ENCODE data around the gene UBE2H. TPM values are rescaled to one million over a fixed set of nuclear protein-coding genes. Genes with fewer than 3 reads are reported as not detected.

Gene UBE2H
- polyA plus RNA-seq, 1 of the 3 experiments (the other 2 are of a cell fraction) = 129 TPM

DNA sequence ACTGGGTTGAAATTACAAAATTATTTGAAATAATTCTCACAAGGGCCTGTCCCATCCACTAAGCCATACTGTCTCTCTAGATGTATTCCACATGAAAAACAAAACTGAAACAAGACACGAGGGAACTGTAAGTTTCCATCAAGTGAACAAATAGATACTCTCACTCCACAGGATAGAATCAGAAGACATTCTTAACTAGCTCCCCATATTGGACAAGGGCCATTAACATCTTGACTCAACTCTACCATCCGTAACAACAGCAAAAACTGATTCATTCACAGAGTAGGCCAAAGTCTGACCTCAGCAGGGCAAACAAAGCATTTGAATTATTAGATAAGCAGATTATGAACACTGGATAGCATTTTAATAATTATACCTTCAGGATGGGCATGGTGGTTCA is 29.1 kb downstream of the UBE2H start (continued):
- TF ChIP-seq, protein P1, sequence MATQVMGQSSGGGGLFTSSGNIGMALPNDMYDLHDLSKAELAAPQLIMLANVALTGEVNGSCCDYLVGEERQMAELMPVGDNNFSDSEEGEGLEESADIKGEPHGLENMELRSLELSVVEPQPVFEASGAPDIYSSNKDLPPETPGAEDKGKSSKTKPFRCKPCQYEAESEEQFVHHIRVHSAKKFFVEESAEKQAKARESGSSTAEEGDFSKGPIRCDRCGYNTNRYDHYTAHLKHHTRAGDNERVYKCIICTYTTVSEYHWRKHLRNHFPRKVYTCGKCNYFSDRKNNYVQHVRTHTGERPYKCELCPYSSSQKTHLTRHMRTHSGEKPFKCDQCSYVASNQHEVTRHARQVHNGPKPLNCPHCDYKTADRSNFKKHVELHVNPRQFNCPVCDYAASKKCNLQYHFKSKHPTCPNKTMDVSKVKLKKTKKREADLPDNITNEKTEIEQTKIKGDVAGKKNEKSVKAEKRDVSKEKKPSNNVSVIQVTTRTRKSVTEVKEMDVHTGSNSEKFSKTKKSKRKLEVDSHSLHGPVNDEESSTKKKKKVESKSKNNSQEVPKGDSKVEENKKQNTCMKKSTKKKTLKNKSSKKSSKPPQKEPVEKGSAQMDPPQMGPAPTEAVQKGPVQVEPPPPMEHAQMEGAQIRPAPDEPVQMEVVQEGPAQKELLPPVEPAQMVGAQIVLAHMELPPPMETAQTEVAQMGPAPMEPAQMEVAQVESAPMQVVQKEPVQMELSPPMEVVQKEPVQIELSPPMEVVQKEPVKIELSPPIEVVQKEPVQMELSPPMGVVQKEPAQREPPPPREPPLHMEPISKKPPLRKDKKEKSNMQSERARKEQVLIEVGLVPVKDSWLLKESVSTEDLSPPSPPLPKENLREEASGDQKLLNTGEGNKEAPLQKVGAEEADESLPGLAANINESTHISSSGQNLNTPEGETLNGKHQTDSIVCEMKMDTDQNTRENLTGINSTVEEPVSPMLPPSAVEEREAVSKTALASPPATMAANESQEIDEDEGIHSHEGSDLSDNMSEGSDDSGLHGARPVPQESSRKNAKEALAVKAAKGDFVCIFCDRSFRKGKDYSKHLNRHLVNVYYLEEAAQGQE (IDR thresholded peaks at IDR 0.05; ENCODE audit: low read depth, low read length) = no peak
- TF ChIP-seq TEAD4 (IDR thresholded peaks at IDR 0.05; ENCODE audit: borderline replicate concordance, insufficient read depth) (peak; percentile 32; the same call in 1 of the 2 replicates), RCOR1 (IDR thresholded peaks at IDR 0.05; ENCODE audit: low read length) (no peak), FOXJ3 (CRISPR knock-in tag; IDR thresholded peaks at IDR 0.05) (no peak), NRF1 (IDR thresholded peaks at IDR 0.05; ENCODE audit: low read depth, low read length) (no peak), RXRA (IDR thresholded peaks at IDR 0.05; ENCODE audit: borderline replicate concordance, low read depth) (peak; percentile 70; the same call in 1 of the 2 replicates), YY1 (IDR thresholded peaks at IDR 0.05; ENCODE audit: low read depth) (no peak), ELF1 (IDR thresholded peaks at IDR 0.05) (no peak), POLR2AphosphoS5 (IDR thresholded peaks at IDR 0.05; ENCODE audit: low read depth, low read length) (peak; percentile 56; the same call in 1 of the 2 replicates), NFIC (IDR thresholded peaks at IDR 0.05; ENCODE audit: borderline replicate concordance) (peak; percentile 90), SIN3A (IDR thresholded peaks at IDR 0.05; ENCODE audit: borderline replicate concordance, low read depth, low read length) (0 out of 2 replicates have a peak, but pooled peaks have one; percentile 26), EZH2phosphoT487 (IDR thresholded peaks at IDR 0.05; ENCODE audit: borderline replicate concordance, low read depth) (no peak), MXI1 (IDR thresholded peaks at IDR 0.05; ENCODE audit: low read depth, low read length) (no peak), JUND (IDR thresholded peaks at IDR 0.05) (peak; percentile 78), FOXM1 (IDR thresholded peaks at IDR 0.05; ENCODE audit: low read depth) (no peak), MEF2A (IDR thresholded peaks at IDR 0.05; ENCODE audit: borderline replicate concordance, low read depth) (0 out of 2 replicates have a peak, but pooled peaks have one; percentile 13), TAF1 (IDR thresholded peaks at IDR 0.05; ENCODE audit: borderline replicate concordance, low read depth, low read length) (no peak), EP300 (IDR thresholded peaks at IDR 0.05; ENCODE audit: borderline replicate concordance in 1 of 2, low read depth in 1 of 2, low read length in 1 of 2) (peak in 1 of 2 experiments; percentile 59; a peak in 1 of 4 replicates), RFX5 (IDR thresholded peaks at IDR 0.05; ENCODE audit: low read length) (no peak)
- TF ChIP-seq, protein P2, sequence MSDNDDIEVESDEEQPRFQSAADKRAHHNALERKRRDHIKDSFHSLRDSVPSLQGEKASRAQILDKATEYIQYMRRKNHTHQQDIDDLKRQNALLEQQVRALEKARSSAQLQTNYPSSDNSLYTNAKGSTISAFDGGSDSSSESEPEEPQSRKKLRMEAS (IDR thresholded peaks at IDR 0.05; ENCODE audit: low read depth) = no peak; the same call in 1 of the 2 replicates
- TF ChIP-seq, protein P3, sequence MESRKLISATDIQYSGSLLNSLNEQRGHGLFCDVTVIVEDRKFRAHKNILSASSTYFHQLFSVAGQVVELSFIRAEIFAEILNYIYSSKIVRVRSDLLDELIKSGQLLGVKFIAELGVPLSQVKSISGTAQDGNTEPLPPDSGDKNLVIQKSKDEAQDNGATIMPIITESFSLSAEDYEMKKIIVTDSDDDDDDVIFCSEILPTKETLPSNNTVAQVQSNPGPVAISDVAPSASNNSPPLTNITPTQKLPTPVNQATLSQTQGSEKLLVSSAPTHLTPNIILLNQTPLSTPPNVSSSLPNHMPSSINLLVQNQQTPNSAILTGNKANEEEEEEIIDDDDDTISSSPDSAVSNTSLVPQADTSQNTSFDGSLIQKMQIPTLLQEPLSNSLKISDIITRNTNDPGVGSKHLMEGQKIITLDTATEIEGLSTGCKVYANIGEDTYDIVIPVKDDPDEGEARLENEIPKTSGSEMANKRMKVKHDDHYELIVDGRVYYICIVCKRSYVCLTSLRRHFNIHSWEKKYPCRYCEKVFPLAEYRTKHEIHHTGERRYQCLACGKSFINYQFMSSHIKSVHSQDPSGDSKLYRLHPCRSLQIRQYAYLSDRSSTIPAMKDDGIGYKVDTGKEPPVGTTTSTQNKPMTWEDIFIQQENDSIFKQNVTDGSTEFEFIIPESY (IDR thresholded peaks at IDR 0.05; ENCODE audit: borderline replicate concordance, low read depth) = no peak
- TF ChIP-seq, protein P4, sequence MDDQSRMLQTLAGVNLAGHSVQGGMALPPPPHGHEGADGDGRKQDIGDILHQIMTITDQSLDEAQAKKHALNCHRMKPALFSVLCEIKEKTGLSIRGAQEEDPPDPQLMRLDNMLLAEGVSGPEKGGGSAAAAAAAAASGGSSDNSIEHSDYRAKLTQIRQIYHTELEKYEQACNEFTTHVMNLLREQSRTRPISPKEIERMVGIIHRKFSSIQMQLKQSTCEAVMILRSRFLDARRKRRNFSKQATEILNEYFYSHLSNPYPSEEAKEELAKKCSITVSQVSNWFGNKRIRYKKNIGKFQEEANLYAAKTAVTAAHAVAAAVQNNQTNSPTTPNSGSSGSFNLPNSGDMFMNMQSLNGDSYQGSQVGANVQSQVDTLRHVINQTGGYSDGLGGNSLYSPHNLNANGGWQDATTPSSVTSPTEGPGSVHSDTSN (IDR thresholded peaks at IDR 0.05) = 0 out of 2 replicates have a peak, but pooled peaks have one; percentile 48
- TF ChIP-seq, protein P5, sequence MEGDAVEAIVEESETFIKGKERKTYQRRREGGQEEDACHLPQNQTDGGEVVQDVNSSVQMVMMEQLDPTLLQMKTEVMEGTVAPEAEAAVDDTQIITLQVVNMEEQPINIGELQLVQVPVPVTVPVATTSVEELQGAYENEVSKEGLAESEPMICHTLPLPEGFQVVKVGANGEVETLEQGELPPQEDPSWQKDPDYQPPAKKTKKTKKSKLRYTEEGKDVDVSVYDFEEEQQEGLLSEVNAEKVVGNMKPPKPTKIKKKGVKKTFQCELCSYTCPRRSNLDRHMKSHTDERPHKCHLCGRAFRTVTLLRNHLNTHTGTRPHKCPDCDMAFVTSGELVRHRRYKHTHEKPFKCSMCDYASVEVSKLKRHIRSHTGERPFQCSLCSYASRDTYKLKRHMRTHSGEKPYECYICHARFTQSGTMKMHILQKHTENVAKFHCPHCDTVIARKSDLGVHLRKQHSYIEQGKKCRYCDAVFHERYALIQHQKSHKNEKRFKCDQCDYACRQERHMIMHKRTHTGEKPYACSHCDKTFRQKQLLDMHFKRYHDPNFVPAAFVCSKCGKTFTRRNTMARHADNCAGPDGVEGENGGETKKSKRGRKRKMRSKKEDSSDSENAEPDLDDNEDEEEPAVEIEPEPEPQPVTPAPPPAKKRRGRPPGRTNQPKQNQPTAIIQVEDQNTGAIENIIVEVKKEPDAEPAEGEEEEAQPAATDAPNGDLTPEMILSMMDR (IDR thresholded peaks at IDR 0.05) = peak; percentile 16; the same call in 1 of the 2 replicates

All from SK-N-SH (cell line).